ENCODE measurements around the gene UBE3B. TPM values are rescaled to one million over a fixed set of nuclear protein-coding genes. Genes with fewer than 3 reads are reported as not detected.

The UBE3B gene
- total RNA-seq, 1 experiment from 2014 or later: 25.7 TPM

GRCh38 chr12:109447482-109447881 is 30.0 kb upstream of the UBE3B start:
- Histone ChIP-seq H3K79me2 (ENCODE audit: low read length) (0 out of 2 replicates have a peak, but pooled peaks cover 7% of the 10 kb centered on the region), H3K36me3 (ENCODE audit: low read depth, low read length) (peaks cover 41% of the 10 kb centered on the region), H4K20me1 (ENCODE audit: low read length) (no peaks in the 10 kb centered on the region), H3F3A (ENCODE audit: low read length, unreplicated experiment) (no peaks in the 10 kb centered on the region), H3K27ac (ENCODE audit: low read length) (no peak overlapping the region), H3K4me2 (ENCODE audit: low read length) (no peak overlapping the region), H3K27me3 (ENCODE audit: low read length) (no peaks in the 10 kb centered on the region), H3K4me1 (ENCODE audit: insufficient read depth, low read length) (peaks cover 23% of the 10 kb centered on the region), H3K9me3 (ENCODE audit: low read length) (no peaks in the 10 kb centered on the region), H3K4me3 (ENCODE audit: low read length) (no peak overlapping the region), H3K9me2 (replicated peaks; ENCODE audit: low read length) (no peaks in the 10 kb centered on the region), H2AFZ (ENCODE audit: low read length) (no peak overlapping the region), H3K9ac (ENCODE audit: low read length) (no peak overlapping the region)
- CTCF ChIA-PET: no interaction called here
- intact Hi-C loops (cut with micrococcal nuclease): no loop called here
- POLR2A ChIA-PET (ENCODE audit: unreplicated experiment): no interaction called here
- ATAC-seq (no peak), DNase-seq (no peak)
- BruUV-seq (replicated peaks): no TSS peak
- TF ChIP-seq EZH2phosphoT487 (IDR thresholded peaks at IDR 0.05; ENCODE audit: borderline replicate concordance, low read length): no peak
- TF ChIP-seq EZH2 (IDR thresholded peaks at IDR 0.05; ENCODE audit: low read length, unreplicated experiment): no peak
- TF ChIP-seq CTCF (conservative IDR thresholded peaks at IDR 0.05; ENCODE audit: low read depth, low read length): no peak

GRCh38 chr12:109448272-109448671 is 29.2 kb upstream of the UBE3B start:
- peaks cover 43% of the 10 kb centered on the region for H3K36me3 ChIP-seq (ENCODE audit: low read depth, low read length)
- no TSS peak for BruUV-seq (replicated peaks)
- H4K20me1 ChIP-seq (ENCODE audit: low read length): no peaks in the 10 kb centered on the region
- intact Hi-C loops (cut with micrococcal nuclease): no loop called here
- H3K4me3 ChIP-seq (ENCODE audit: low read length): no peak overlapping the region
- CTCF ChIA-PET: interaction anchor here (1.0 kb wide), 1 partner anchor 20 kb away, joined by 4 read pairs; no protein-coding TSS in a partner anchor
- no peaks in the 10 kb centered on the region for H3K9me3 ChIP-seq (ENCODE audit: low read length)
- TF ChIP-seq CTCF (conservative IDR thresholded peaks at IDR 0.05; ENCODE audit: low read depth, low read length) (no peak), EZH2 (IDR thresholded peaks at IDR 0.05; ENCODE audit: low read length, unreplicated experiment) (no peak), EZH2phosphoT487 (IDR thresholded peaks at IDR 0.05; ENCODE audit: borderline replicate concordance, low read length) (no peak)
- H3F3A ChIP-seq (ENCODE audit: low read length, unreplicated experiment): no peaks in the 10 kb centered on the region
- ATAC-seq (no peak), DNase-seq (no peak)
- no peak overlapping the region for H3K27ac ChIP-seq (ENCODE audit: low read length)
- H3K4me1 ChIP-seq (ENCODE audit: insufficient read depth, low read length): peaks cover 23% of the 10 kb centered on the region
- no peak overlapping the region for H3K9ac ChIP-seq (ENCODE audit: low read length)
- POLR2A ChIA-PET (ENCODE audit: unreplicated experiment): no interaction called here
- H3K4me2 ChIP-seq (ENCODE audit: low read length): no peak overlapping the region
- no peak overlapping the region for H2AFZ ChIP-seq (ENCODE audit: low read length)
- no peaks in the 10 kb centered on the region for H3K27me3 ChIP-seq (ENCODE audit: low read length)
- no peaks in the 10 kb centered on the region for H3K9me2 ChIP-seq (replicated peaks; ENCODE audit: low read length)
- 0 out of 2 replicates have a peak, but pooled peaks cover 7% of the 10 kb centered on the region for H3K79me2 ChIP-seq (ENCODE audit: low read length)

- H4K20me1 ChIP-seq (ENCODE audit: low read length): no peaks in the 10 kb centered on the region
- intact Hi-C loops (cut with micrococcal nuclease): no loop called here
- no peak overlapping the region for H3K27ac ChIP-seq (ENCODE audit: low read length)
- DNase-seq: no peak
- H3K9ac ChIP-seq (ENCODE audit: low read length): no peak overlapping the region
- H3K36me3 ChIP-seq (ENCODE audit: low read depth, low read length): peaks cover 48% of the 10 kb centered on the region
- peaks cover 23% of the 10 kb centered on the region for H3K4me1 ChIP-seq (ENCODE audit: insufficient read depth, low read length)
- ChIA-PET POLR2A (ENCODE audit: unreplicated experiment) (interaction anchor here (0.6 kb wide), 1 partner anchor 1114 kb away, joined by 19 read pairs; no protein-coding TSS in a partner anchor), CTCF (interaction anchor here (1.0 kb wide), 1 partner anchor 21 kb away, joined by 4 read pairs; no protein-coding TSS in a partner anchor)
- H3K27me3 ChIP-seq (ENCODE audit: low read length): no peaks in the 10 kb centered on the region
- no peak overlapping the region for H3K4me2 ChIP-seq (ENCODE audit: low read length)
- no peak overlapping the region for H3K4me3 ChIP-seq (ENCODE audit: low read length)
- H2AFZ ChIP-seq (ENCODE audit: low read length): no peak overlapping the region
- H3F3A ChIP-seq (ENCODE audit: low read length, unreplicated experiment): no peaks in the 10 kb centered on the region
- no peak for ATAC-seq
- 0 out of 2 replicates have a peak, but pooled peaks cover 7% of the 10 kb centered on the region for H3K79me2 ChIP-seq (ENCODE audit: low read length)
- no TSS peak for BruUV-seq (replicated peaks)
- no peaks in the 10 kb centered on the region for H3K9me2 ChIP-seq (replicated peaks; ENCODE audit: low read length)
- no peaks in the 10 kb centered on the region for H3K9me3 ChIP-seq (ENCODE audit: low read length)
- TF ChIP-seq EZH2 (IDR thresholded peaks at IDR 0.05; ENCODE audit: low read length, unreplicated experiment): no peak
- no peak for TF ChIP-seq EZH2phosphoT487 (IDR thresholded peaks at IDR 0.05; ENCODE audit: borderline replicate concordance, low read length)
- TF ChIP-seq CTCF (conservative IDR thresholded peaks at IDR 0.05; ENCODE audit: low read depth, low read length): no peak
These were observed 28.6 kb upstream of the UBE3B start for GRCh38 chr12:109448707-109449390.

Measured in PC-3 (cell line).